NB4 (cell line): ENCODE measurements around the gene GDPD5.

Source experiments
- DNase-seq: peaks from one replicate; pipeline ENCODE4 v3.0.0; 2010; ENCODE audit warnings: low read depth
- H3K4me3 ChIP-seq: one replicate; pipeline ENCODE4 v1.5.1; 2011; ENCODE audit warnings: mild to moderate bottlenecking, low read depth, low read length, moderate library complexity
- CTCF ChIP-seq: IDR thresholded peaks from one replicate; pipeline ENCODE4 v1.5.1; 2012; ENCODE audit warnings: low read depth, low read length
- MAX ChIP-seq: IDR thresholded peaks from 2 replicates; pipeline ENCODE4 v1.6.1; 2011; ENCODE audit warnings: low read depth, low read length
- MYC ChIP-seq: IDR thresholded peaks from 2 replicates; pipeline ENCODE4 v1.6.1; 2011; ENCODE audit warnings: low read depth, low read length
- POLR2A ChIP-seq: IDR thresholded peaks from 2 replicates; pipeline ENCODE4 v1.6.1; 2011; ENCODE audit warnings: mild to moderate bottlenecking; ENCODE audit not compliant: insufficient read length; ENCODE audit errors: extremely low read depth

The GDPD5 gene

GRCh38 chr11:75403037-75403436 is 122.7 kb downstream of the GDPD5 start:
- TF ChIP-seq MYC (no peak), POLR2A (no peak), MAX (no peak), CTCF (no peak)
- H3K4me3 ChIP-seq: peak overlapping the region; percentile 95
- DNase-seq: peak; percentile 43

- H3K4me3 ChIP-seq: peak overlapping the region; percentile 95
- no peak for DNase-seq
- TF ChIP-seq MAX: no peak
- no peak for TF ChIP-seq MYC
- no peak for TF ChIP-seq CTCF
These were observed 123.6 kb downstream of the GDPD5 start for GRCh38 chr11:75402002-75402773.

- DNase-seq: peak; percentile 52
- peak overlapping the region; percentile 95 for H3K4me3 ChIP-seq
- TF ChIP-seq MAX (no peak), POLR2A (no peak), MYC (no peak), CTCF (no peak)
These were observed 125.4 kb downstream of the GDPD5 start for GRCh38 chr11:75400146-75400865.

GRCh38 chr11:75399344-75400145 is 126.2 kb downstream of the GDPD5 start, which contains the start of gene RPS3:
Gene RPS3, plus strand, starts transcription at chr11:75399518. Its CDS starts 30 bp downstream, at chr11:75399548.
- TF ChIP-seq CTCF: peak; percentile 12
- TF ChIP-seq MAX: peak; percentile 85
- TF ChIP-seq POLR2A: peak; percentile 99
- peak; percentile 98 for TF ChIP-seq MYC
- DNase-seq: peak; percentile 96
- H3K4me3 ChIP-seq: peak within 1 kb of the TSS; percentile 95

- DNase-seq: no peak
- TF ChIP-seq CTCF: no peak
- TF ChIP-seq MYC: no peak
- TF ChIP-seq MAX: no peak
- no peak for TF ChIP-seq POLR2A
- H3K4me3 ChIP-seq: no peak overlapping the region
These were observed 126.8 kb downstream of the GDPD5 start for GRCh38 chr11:75398906-75399305.
